Stimulated activated CD4-positive, alpha-beta T cell treated with anti-CD3 and anti-CD28 coated beads, Interleukin-1b, Interleukin-23, amount 100 ng/mL, for 4 hours (primary cell): ENCODE results near the gene APOL3.
"Not testable (repeated sequence)": the region's sequence is repeated elsewhere in the genome, so short reads cannot be mapped to it uniquely, and the experiment has no call there.

ENCODE experiments used
- DNase-seq, 2 donors: peaks; one replicate each; pipeline ENCODE4 v3.0.0-alpha.2; 2020; ENCODE audit warnings: low read depth in 2 of 2

Gene APOL3

GRCh38 chr22:36193171-36193570 lies 32.6 kb upstream of the APOL3 start:
- no peak for DNase-seq

- no peak for DNase-seq
Measured at GRCh38 chr22:36192542-36192941, 32.0 kb upstream of the APOL3 start.

- no peak for DNase-seq
Measured at GRCh38 chr22:36191106-36191836, 30.7 kb upstream of the APOL3 start.

- not testable (repeated sequence) for DNase-seq
Measured at GRCh38 chr22:36187862-36188261, 27.3 kb upstream of the APOL3 start.

- no peak for DNase-seq
Measured at GRCh38 chr22:36185828-36186624, 25.5 kb upstream of the APOL3 start.

- DNase-seq = no peak
Measured at GRCh38 chr22:36184433-36185025, 24.0 kb upstream of the APOL3 start.

- no peak for DNase-seq
Measured at GRCh38 chr22:36183446-36183845, 22.9 kb upstream of the APOL3 start.

GRCh38 chr22:36182857-36183256 lies 22.3 kb upstream of the APOL3 start:
- no peak for DNase-seq

GRCh38 chr22:36182056-36182455 lies 21.5 kb upstream of the APOL3 start:
- DNase-seq = no peak

GRCh38 chr22:36180928-36181327 lies 20.4 kb upstream of the APOL3 start:
- DNase-seq = no peak

- peak; percentile 84 to 85 for DNase-seq
Measured at GRCh38 chr22:36180038-36180880, 19.7 kb upstream of the APOL3 start.

- DNase-seq = no peak
Measured at GRCh38 chr22:36177160-36177559, 16.6 kb upstream of the APOL3 start.

- DNase-seq = no peak
Measured at GRCh38 chr22:36175892-36176291, 15.3 kb upstream of the APOL3 start.

- no peak for DNase-seq
Measured at GRCh38 chr22:36171941-36172340, 11.4 kb upstream of the APOL3 start.

- DNase-seq = no peak
Measured at GRCh38 chr22:36166518-36167220, 6.1 kb upstream of the APOL3 start.

GRCh38 chr22:36166086-36166485 lies 5.5 kb upstream of the APOL3 start:
- DNase-seq = no peak

- no peak for DNase-seq
Measured at GRCh38 chr22:36165141-36165540, 4.6 kb upstream of the APOL3 start.

- DNase-seq = no peak
Measured at GRCh38 chr22:36164621-36165020, 4.1 kb upstream of the APOL3 start.

GRCh38 chr22:36163497-36163896 lies 2.9 kb upstream of the APOL3 start:
- no peak for DNase-seq

GRCh38 chr22:36162127-36163034 lies 1.8 kb upstream of the APOL3 start:
- no peak for DNase-seq
